OCI-LY3 (cell line): ENCODE results near the gene ARHGAP12.
A peak's percentile ranks its signal among the peaks of the same experiment; 100 is the strongest.

Source experiments
- H2AFZ ChIP-seq: fragments of 200-600, 300-600 bp; shearing (Covaris generic); 2 replicates; pipeline ENCODE4 v1.6.0; 2014; ENCODE audit warnings: antibody characterized with exemption, low read depth, low read length
- H3K27ac ChIP-seq: fragments of 200-600, 300-600 bp; sonication (generic); 2 replicates; pipeline ENCODE4 v1.5.1; 2014; ENCODE audit warnings: mild to moderate bottlenecking, low read length, moderate library complexity, mixed read lengths
- H3K27me3 ChIP-seq: fragments of 200-600, 300-600 bp; sonication (generic); 2 replicates; pipeline ENCODE4 v1.6.1; 2014; ENCODE audit warnings: low read depth, low read length, mixed read lengths
- H3K36me3 ChIP-seq: fragments of 200-600, 300-600 bp; sonication (generic); replicated peaks from 2 replicates; pipeline ENCODE3; 2014; ENCODE audit warnings: low read depth, low read length, mixed read lengths
- H3K4me1 ChIP-seq: fragments of 300-600, 200-600 bp; sonication (generic); 2 replicates; pipeline ENCODE4 v1.6.1; 2014; ENCODE audit warnings: low read length, mixed read lengths
- H3K4me2 ChIP-seq: fragments of 200-600, 300-600 bp; sonication (generic); 2 replicates; pipeline ENCODE4 v1.6.1; 2014; ENCODE audit warnings: low read length, mixed read lengths
- H3K4me3 ChIP-seq: fragments of 300-600, 200-600 bp; sonication (generic); 2 replicates; pipeline ENCODE4 v1.5.1; 2014; ENCODE audit warnings: antibody characterized with exemption, mild to moderate bottlenecking, low read length, moderate library complexity
- H3K79me2 ChIP-seq: fragments of 300-600, 200-600 bp; shearing (Covaris generic); 2 replicates; pipeline ENCODE4 v1.6.1; 2014; ENCODE audit warnings: mild to moderate bottlenecking, low read length, mixed read lengths
- H3K9ac ChIP-seq: fragments of 300-600, 200-600 bp; shearing (Covaris generic); 2 replicates; pipeline ENCODE4 v1.6.0; 2014; ENCODE audit warnings: mild to moderate bottlenecking, low read length, moderate library complexity
- H3K9me3 ChIP-seq: fragments of 200-600, 300-600 bp; shearing (Covaris generic); 2 replicates; pipeline ENCODE4 v1.6.1; 2014; ENCODE audit warnings: low read length, mixed read lengths; ENCODE audit not compliant: insufficient read depth
- H4K20me1 ChIP-seq: fragments of 200-600, 300-600 bp; sonication (generic); 2 replicates; pipeline ENCODE4 v1.6.1; 2016; ENCODE audit warnings: low read length, mixed read lengths; ENCODE audit not compliant: insufficient read depth
- CTCF ChIP-seq: fragments of 200-600, 300-600 bp; sonication (generic); IDR thresholded peaks from 2 replicates; pipeline ENCODE4 v1.5.1; 2014; ENCODE audit warnings: antibody characterized with exemption, low read length, low read depth
- EZH2phosphoT487 ChIP-seq: fragments of 200-600 bp; shearing (Covaris generic); IDR thresholded peaks from 2 replicates; pipeline ENCODE4 v1.6.1; 2018; ENCODE audit warnings: antibody characterized with exemption, mixed run types, low read depth

Gene ARHGAP12

GRCh38 chr10:31926765-31927564, 1.7 kb downstream of the ARHGAP12 start:
- peaks cover 6% of the 10 kb centered on the region for H3K36me3 ChIP-seq
- no peaks in the 10 kb centered on the region for H3K27me3 ChIP-seq
- H3K27ac ChIP-seq = no peak overlapping the region
- H3K9ac ChIP-seq = peak overlapping the region; percentile 39
- H3K4me2 ChIP-seq = peak overlapping the region; percentile 99
- no peak overlapping the region for H2AFZ ChIP-seq
- no peaks in the 10 kb centered on the region for H3K9me3 ChIP-seq
- H3K4me3 ChIP-seq = peak overlapping the region; percentile 84
- H4K20me1 ChIP-seq = peaks cover 23% of the 10 kb centered on the region; the same call in 1 of the 2 replicates
- H3K79me2 ChIP-seq = peaks cover 14% of the 10 kb centered on the region
- H3K4me1 ChIP-seq = peaks cover 17% of the 10 kb centered on the region
- TF ChIP-seq CTCF (no peak), EZH2phosphoT487 (no peak)

GRCh38 chr10:31926160-31926559, 2.5 kb downstream of the ARHGAP12 start:
- Histone ChIP-seq H3K9me3 (no peaks in the 10 kb centered on the region), H3K9ac (no peak overlapping the region), H3K27ac (no peak overlapping the region), H3K36me3 (peaks cover 6% of the 10 kb centered on the region), H3K4me2 (peak overlapping the region; percentile 99), H3K79me2 (peaks cover 14% of the 10 kb centered on the region), H3K4me1 (peaks cover 18% of the 10 kb centered on the region), H2AFZ (no peak overlapping the region), H3K27me3 (no peaks in the 10 kb centered on the region), H4K20me1 (peaks cover 23% of the 10 kb centered on the region; the same call in 1 of the 2 replicates), H3K4me3 (peak overlapping the region; percentile 84)
- no peak for TF ChIP-seq CTCF
- TF ChIP-seq EZH2phosphoT487 = no peak

- H3K4me2 ChIP-seq = no peak overlapping the region
- peaks cover 14% of the 10 kb centered on the region for H3K79me2 ChIP-seq
- H2AFZ ChIP-seq = no peak overlapping the region
- H3K9ac ChIP-seq = no peak overlapping the region
- no peaks in the 10 kb centered on the region for H3K9me3 ChIP-seq
- peaks cover 23% of the 10 kb centered on the region; the same call in 1 of the 2 replicates for H4K20me1 ChIP-seq
- H3K27ac ChIP-seq = no peak overlapping the region
- no peak overlapping the region for H3K4me3 ChIP-seq
- H3K4me1 ChIP-seq = peaks cover 16% of the 10 kb centered on the region
- peaks cover 6% of the 10 kb centered on the region for H3K36me3 ChIP-seq
- no peaks in the 10 kb centered on the region for H3K27me3 ChIP-seq
- TF ChIP-seq EZH2phosphoT487 (no peak), CTCF (no peak)
These were observed 3.8 kb downstream of the ARHGAP12 start for GRCh38 chr10:31924833-31925232.

- H3K27ac ChIP-seq = no peak overlapping the region
- H2AFZ ChIP-seq = no peak overlapping the region
- no peaks in the 10 kb centered on the region for H3K9me3 ChIP-seq
- peaks cover 23% of the 10 kb centered on the region; the same call in 1 of the 2 replicates for H4K20me1 ChIP-seq
- H3K9ac ChIP-seq = no peak overlapping the region
- TF ChIP-seq EZH2phosphoT487 (no peak), CTCF (no peak)
- H3K4me2 ChIP-seq = no peak overlapping the region
- H3K4me1 ChIP-seq = peaks cover 16% of the 10 kb centered on the region
- no peaks in the 10 kb centered on the region for H3K27me3 ChIP-seq
- H3K36me3 ChIP-seq = peaks cover 6% of the 10 kb centered on the region
- H3K79me2 ChIP-seq = peaks cover 14% of the 10 kb centered on the region
- H3K4me3 ChIP-seq = no peak overlapping the region
These were observed 5.2 kb downstream of the ARHGAP12 start for GRCh38 chr10:31923389-31923788.
